Neural progenitor cell (in vitro differentiated cells): ENCODE measurements around the gene UBA6. TPM values are rescaled to one million over a fixed set of nuclear protein-coding genes. Genes with fewer than 3 reads are reported as not detected.

ENCODE experiments used
- DNase-seq: peaks from one replicate; pipeline ENCODE4 v3.0.0-alpha.2; 2016; ENCODE audit warnings: low spot score
- H2AFZ ChIP-seq: fragments of 200-600 bp; sonication (generic); replicated peaks from 2 replicates; pipeline ENCODE4 v1.6.1; 2016; ENCODE audit warnings: antibody characterized with exemption
- H3F3A ChIP-seq: fragments of 200-600 bp; sonication (generic); 2 replicates; pipeline ENCODE4 v1.6.1; 2016; ENCODE audit warnings: antibody characterized with exemption, low read depth
- H3K27ac ChIP-seq: fragments of 200-600 bp; sonication (generic); 2 replicates; pipeline ENCODE4 v1.5.1; 2016; ENCODE audit warnings: mild to moderate bottlenecking
- H3K27me3 ChIP-seq: fragments of 200-600 bp; sonication (generic); 2 replicates; pipeline ENCODE4 v1.6.1; 2016; ENCODE audit warnings: mild to moderate bottlenecking, moderate library complexity
- H3K36me3 ChIP-seq: fragments of 200-600 bp; sonication (generic); 2 replicates; pipeline ENCODE4 v1.5.1; 2016
- H3K4me1 ChIP-seq: fragments of 200-600 bp; sonication (generic); 2 replicates; pipeline ENCODE4 v1.6.1; 2016; ENCODE audit warnings: mixed run types
- H3K4me2 ChIP-seq: fragments of 200-600 bp; sonication (generic); 2 replicates; pipeline ENCODE4 v1.6.1; 2016
- H3K4me3 ChIP-seq: fragments of 200-600 bp; sonication (generic); 2 replicates; pipeline ENCODE4 v1.5.1; 2016
- H3K79me2 ChIP-seq: fragments of 200-600 bp; sonication (generic); 2 replicates; pipeline ENCODE4 v1.6.1; 2016; ENCODE audit warnings: low read depth
- H3K9ac ChIP-seq: fragments of 200-600 bp; sonication (generic); 2 replicates; pipeline ENCODE4 v1.6.1; 2016
- H3K9me3 ChIP-seq: fragments of 200-600 bp; sonication (generic); 2 replicates; pipeline ENCODE4 v1.5.1; 2016; ENCODE audit warnings: low read depth
- H4K20me1 ChIP-seq: fragments of 200-600 bp; sonication (generic); 2 replicates; pipeline ENCODE4 v1.6.1; 2016; ENCODE audit warnings: low read depth
- H3K27ac Mint-ChIP-seq: 3 replicates; pipeline ENCODE4 v1.8.0; 2021; ENCODE audit warnings: mixed read lengths
- H3K27me3 Mint-ChIP-seq: 2 replicates; pipeline ENCODE4 v1.8.0; 2022; ENCODE audit warnings: low read depth, mild to moderate bottlenecking, inconsistent platforms, moderate library complexity, mixed read lengths; ENCODE audit not compliant: insufficient read depth
- H3K36me3 Mint-ChIP-seq: 3 replicates; pipeline ENCODE4 v1.8.0; 2021; ENCODE audit warnings: mixed read lengths
- H3K4me1 Mint-ChIP-seq: 3 replicates; pipeline ENCODE4 v1.8.0; 2021; ENCODE audit warnings: mixed read lengths
- H3K4me3 Mint-ChIP-seq: 3 replicates; pipeline ENCODE4 v1.8.0; 2021; ENCODE audit warnings: mild to moderate bottlenecking, moderate library complexity, mixed read lengths
- H3K9me3 Mint-ChIP-seq: 3 replicates; pipeline ENCODE4 v1.8.0; 2020; ENCODE audit warnings: mixed read lengths
- EZH2 ChIP-seq: fragments of 200-600 bp; sonication (generic); IDR thresholded peaks from 2 replicates; pipeline ENCODE4 v1.6.1; 2017; ENCODE audit warnings: antibody characterized with exemption, mild to moderate bottlenecking, moderate library complexity
- EZH2phosphoT487 ChIP-seq: fragments of 200-600 bp; sonication (generic); IDR thresholded peaks from 2 replicates; pipeline ENCODE4 v1.6.1; 2017; ENCODE audit warnings: antibody characterized with exemption
- total RNA-seq: library from RNA; depleted of rRNA; stranded (reverse); fragments of >200 nt; gene quantifications from 2 replicates; pipeline ENCODE4 v1.2.3, GENCODE V29; 2015; ENCODE audit warnings: low replicate concordance
- TF ChIP-seq, protein P1 (sequence below): fragments of 200-600 bp; sonication (generic); IDR thresholded peaks from 2 replicates; pipeline ENCODE4 v1.5.1; 2017; ENCODE audit warnings: antibody characterized with exemption, mild to moderate bottlenecking

Gene UBA6
- total RNA-seq, 1 donor from 2014 or later = 162 TPM

- no peaks in the 10 kb centered on the region for H3K27me3 ChIP-seq
- H3K36me3 ChIP-seq = no peaks in the 10 kb centered on the region
- no peak overlapping the region for H3K4me2 ChIP-seq
- no peaks in the 10 kb centered on the region for H3K4me1 Mint-ChIP-seq
- peaks cover under 1% of the 10 kb centered on the region for H3K36me3 Mint-ChIP-seq
- H3K4me3 Mint-ChIP-seq = no peak overlapping the region
- H2AFZ ChIP-seq = peak overlapping the region; percentile 88
- peak overlapping the region; percentile 14 for H3K27ac ChIP-seq
- no peak overlapping the region for H3K4me3 ChIP-seq
- H3K9me3 ChIP-seq = no peaks in the 10 kb centered on the region
- TF ChIP-seq EZH2 = no peak
- TF ChIP-seq, protein P1, sequence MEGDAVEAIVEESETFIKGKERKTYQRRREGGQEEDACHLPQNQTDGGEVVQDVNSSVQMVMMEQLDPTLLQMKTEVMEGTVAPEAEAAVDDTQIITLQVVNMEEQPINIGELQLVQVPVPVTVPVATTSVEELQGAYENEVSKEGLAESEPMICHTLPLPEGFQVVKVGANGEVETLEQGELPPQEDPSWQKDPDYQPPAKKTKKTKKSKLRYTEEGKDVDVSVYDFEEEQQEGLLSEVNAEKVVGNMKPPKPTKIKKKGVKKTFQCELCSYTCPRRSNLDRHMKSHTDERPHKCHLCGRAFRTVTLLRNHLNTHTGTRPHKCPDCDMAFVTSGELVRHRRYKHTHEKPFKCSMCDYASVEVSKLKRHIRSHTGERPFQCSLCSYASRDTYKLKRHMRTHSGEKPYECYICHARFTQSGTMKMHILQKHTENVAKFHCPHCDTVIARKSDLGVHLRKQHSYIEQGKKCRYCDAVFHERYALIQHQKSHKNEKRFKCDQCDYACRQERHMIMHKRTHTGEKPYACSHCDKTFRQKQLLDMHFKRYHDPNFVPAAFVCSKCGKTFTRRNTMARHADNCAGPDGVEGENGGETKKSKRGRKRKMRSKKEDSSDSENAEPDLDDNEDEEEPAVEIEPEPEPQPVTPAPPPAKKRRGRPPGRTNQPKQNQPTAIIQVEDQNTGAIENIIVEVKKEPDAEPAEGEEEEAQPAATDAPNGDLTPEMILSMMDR = peak; percentile 79
- peak; percentile 28 for DNase-seq
- H3K4me1 ChIP-seq = no peaks in the 10 kb centered on the region
- no peak overlapping the region for H3K9ac ChIP-seq
- H3K79me2 ChIP-seq = no peaks in the 10 kb centered on the region
- no peaks in the 10 kb centered on the region for H3F3A ChIP-seq
- no peaks in the 10 kb centered on the region for H4K20me1 ChIP-seq
- H3K27me3 Mint-ChIP-seq = no peaks in the 10 kb centered on the region
- H3K9me3 Mint-ChIP-seq = no peaks in the 10 kb centered on the region
- no peak overlapping the region for H3K27ac Mint-ChIP-seq
Observed at GRCh38 chr4:67746797-67747495, 46.0 kb upstream of the UBA6 start.

DNA sequence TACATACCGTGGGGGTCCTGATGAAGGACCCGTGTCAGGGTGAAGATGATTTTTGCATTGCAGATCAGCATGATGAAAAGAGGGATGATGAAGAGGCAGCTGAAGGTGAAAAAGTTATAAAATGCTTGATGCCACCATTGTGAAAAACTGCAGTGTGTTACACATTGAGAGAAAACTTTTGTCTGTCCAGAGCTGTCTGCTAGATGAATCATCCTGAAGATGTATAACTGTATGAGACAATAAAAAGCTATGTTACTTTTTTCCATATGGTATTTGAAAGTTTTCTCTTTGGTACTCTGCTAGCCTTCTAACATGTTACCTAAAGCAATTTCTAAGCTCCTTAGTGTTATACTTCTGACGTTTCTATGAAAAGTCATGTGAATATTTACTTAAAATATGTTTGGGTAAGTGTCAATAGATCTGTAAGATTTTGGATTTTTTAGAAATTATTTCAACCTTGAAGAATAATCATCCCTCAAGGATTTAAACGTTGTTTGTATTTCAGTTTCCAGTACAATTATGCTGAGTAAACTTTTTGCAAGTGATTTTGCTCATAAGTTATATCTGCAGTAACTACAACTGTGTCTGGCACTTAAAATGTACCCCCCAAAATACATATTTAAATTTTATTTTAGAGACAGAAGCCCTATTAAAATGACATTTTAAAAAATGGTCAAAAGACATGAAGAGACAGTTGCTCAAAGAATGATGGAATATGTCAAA is 43.8 kb upstream of the UBA6 start:
- no peaks in the 10 kb centered on the region for H4K20me1 ChIP-seq
- H2AFZ ChIP-seq = no peak overlapping the region
- H3K4me1 ChIP-seq = no peaks in the 10 kb centered on the region
- no peak overlapping the region for H3K4me3 ChIP-seq
- DNase-seq = no peak
- no peaks in the 10 kb centered on the region for H3K9me3 Mint-ChIP-seq
- H3K36me3 ChIP-seq = no peaks in the 10 kb centered on the region
- no peak overlapping the region for H3K27ac ChIP-seq
- TF ChIP-seq EZH2 = no peak
- no peak for TF ChIP-seq EZH2phosphoT487
- TF ChIP-seq, protein P1 = no peak
- H3K27me3 Mint-ChIP-seq = no peaks in the 10 kb centered on the region
- no peak overlapping the region for H3K4me2 ChIP-seq
- no peaks in the 10 kb centered on the region for H3K27me3 ChIP-seq
- H3K27ac Mint-ChIP-seq = no peak overlapping the region
- peaks cover 3% of the 10 kb centered on the region for H3K36me3 Mint-ChIP-seq
- H3K4me3 Mint-ChIP-seq = no peak overlapping the region
- H3F3A ChIP-seq = no peaks in the 10 kb centered on the region
- H3K4me1 Mint-ChIP-seq = no peaks in the 10 kb centered on the region
- H3K79me2 ChIP-seq = no peaks in the 10 kb centered on the region
- H3K9ac ChIP-seq = no peak overlapping the region
- H3K9me3 ChIP-seq = no peaks in the 10 kb centered on the region

DNA sequence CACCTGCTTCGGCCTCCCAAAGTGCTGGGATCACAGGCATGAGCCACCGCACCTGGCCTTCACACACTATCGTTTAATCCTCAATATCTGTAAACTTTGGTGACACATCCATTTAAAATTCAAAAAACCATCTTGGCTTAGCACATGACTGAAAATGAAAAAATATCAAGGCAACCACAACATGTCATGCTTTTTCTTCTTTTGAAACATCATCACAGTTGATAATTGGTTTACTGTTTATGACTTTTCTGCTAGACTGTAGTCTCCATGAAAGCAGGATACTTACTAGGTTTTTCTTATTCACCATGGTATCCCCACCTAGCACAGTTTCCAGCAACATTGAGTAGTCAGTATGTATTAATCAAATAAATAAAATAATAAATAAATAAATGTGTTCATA is 42.2 kb upstream of the UBA6 start:
- Mint-ChIP-seq H3K9me3 (no peaks in the 10 kb centered on the region), H3K36me3 (peaks cover 3% of the 10 kb centered on the region), H3K27ac (no peak overlapping the region), H3K27me3 (no peaks in the 10 kb centered on the region), H3K4me3 (no peak overlapping the region), H3K4me1 (no peaks in the 10 kb centered on the region)
- Histone ChIP-seq H3K36me3 (no peaks in the 10 kb centered on the region), H3F3A (no peaks in the 10 kb centered on the region), H3K4me2 (no peak overlapping the region), H3K9me3 (no peaks in the 10 kb centered on the region), H4K20me1 (no peaks in the 10 kb centered on the region), H3K4me3 (no peak overlapping the region), H3K9ac (no peak overlapping the region), H3K27ac (no peak overlapping the region), H3K4me1 (no peaks in the 10 kb centered on the region), H3K27me3 (no peaks in the 10 kb centered on the region), H3K79me2 (no peaks in the 10 kb centered on the region), H2AFZ (no peak overlapping the region)
- DNase-seq = no peak
- TF ChIP-seq, protein P1 = no peak
- TF ChIP-seq EZH2 (no peak), EZH2phosphoT487 (no peak)
